ENCODE measurements around the gene FER1L5.

The FER1L5 gene

GRCh38 chr2:96681540-96681939, 39.0 kb downstream of the FER1L5 start:
- DNase-seq (ENCODE audit: low spot score): no peak

GRCh38 chr2:96683307-96683706, 40.7 kb downstream of the FER1L5 start:
- no peak for DNase-seq (ENCODE audit: low spot score)

- no peak for DNase-seq (ENCODE audit: low spot score)
Observed at GRCh38 chr2:96683972-96684820, 41.6 kb downstream of the FER1L5 start.

- DNase-seq (ENCODE audit: low spot score): no peak
Observed at GRCh38 chr2:96684883-96685576, 42.5 kb downstream of the FER1L5 start.

- DNase-seq (ENCODE audit: low spot score): no peak
Observed at GRCh38 chr2:96685577-96686459, 43.3 kb downstream of the FER1L5 start.

GRCh38 chr2:96687266-96687665, 44.7 kb downstream of the FER1L5 start:
- DNase-seq (ENCODE audit: low spot score): no peak

- DNase-seq (ENCODE audit: low spot score): no peak
Observed at GRCh38 chr2:96687711-96688640, 45.4 kb downstream of the FER1L5 start.

GRCh38 chr2:96688649-96689430, 46.3 kb downstream of the FER1L5 start:
- no peak for DNase-seq (ENCODE audit: low spot score)

GRCh38 chr2:96689431-96689991, 46.9 kb downstream of the FER1L5 start:
- DNase-seq (ENCODE audit: low spot score): no peak

GRCh38 chr2:96690306-96691021, 47.9 kb downstream of the FER1L5 start:
- no peak for DNase-seq (ENCODE audit: low spot score)

GRCh38 chr2:96691022-96691612, 48.6 kb downstream of the FER1L5 start:
- DNase-seq (ENCODE audit: low spot score): no peak

- DNase-seq (ENCODE audit: low spot score): no peak
Observed at GRCh38 chr2:96692094-96692971, 49.8 kb downstream of the FER1L5 start.

GRCh38 chr2:96693286-96694200, 51.0 kb downstream of the FER1L5 start:
- no peak for DNase-seq (ENCODE audit: low spot score)

GRCh38 chr2:96694279-96694678, 51.7 kb downstream of the FER1L5 start:
- DNase-seq (ENCODE audit: low spot score): no peak

- no peak for DNase-seq (ENCODE audit: low spot score)
Observed at GRCh38 chr2:96694816-96695455, 52.4 kb downstream of the FER1L5 start.

- no peak for DNase-seq (ENCODE audit: low spot score)
Observed at GRCh38 chr2:96695602-96696001, 53.0 kb downstream of the FER1L5 start.
